GM21825 (cell line): ENCODE data around the gene SEPTIN10.

Source experiments
- ATAC-seq: cut with Tn5 transposase; IDR thresholded peaks from one replicate; pipeline ENCODE4 v1.9.1; 2021; ENCODE audit warnings: mild to moderate bottlenecking, moderate library complexity; ENCODE audit not compliant: unreplicated experiment

SEPTIN10 gene

DNA sequence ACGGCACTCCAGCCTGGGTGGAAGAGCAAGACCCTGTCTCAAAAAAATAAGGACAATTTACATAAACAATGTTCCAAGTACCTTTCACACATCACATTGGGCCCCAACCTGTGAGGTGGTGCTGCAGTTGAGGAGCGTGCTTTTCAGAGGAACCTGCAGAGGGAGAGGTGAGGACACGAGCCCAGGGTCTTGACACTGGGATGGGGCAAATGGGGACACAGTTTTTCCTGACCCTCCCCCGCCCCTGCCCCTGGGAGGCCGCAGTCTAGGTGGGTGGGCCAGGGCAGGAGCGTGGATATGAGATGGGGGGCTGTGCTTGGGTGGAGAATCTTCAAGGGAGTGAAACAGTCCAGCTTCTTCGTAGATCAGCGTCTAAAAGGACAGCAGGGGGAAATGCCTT lies 112.9 kb downstream of the SEPTIN10 start:
- ATAC-seq = no peak

DNA sequence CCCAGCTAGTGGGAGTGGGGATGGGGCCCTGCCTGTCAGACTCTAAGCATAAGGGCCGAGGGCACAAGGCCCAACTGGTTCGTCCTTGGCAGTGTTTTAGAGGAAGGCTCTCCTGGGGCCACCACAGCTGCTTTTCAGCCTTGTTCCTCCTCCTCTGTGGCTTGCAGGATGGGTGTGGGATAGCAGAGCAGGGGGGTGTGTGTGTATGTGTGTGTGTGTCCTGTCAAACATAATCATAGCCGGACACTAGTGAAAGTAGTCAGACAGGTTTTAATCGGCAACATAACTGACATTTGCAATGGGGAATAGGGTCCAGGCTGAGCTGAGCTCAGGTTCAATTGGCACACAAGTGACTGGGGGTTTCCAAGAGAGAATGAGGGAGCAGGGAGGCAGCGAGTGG lies 114.2 kb downstream of the SEPTIN10 start:
- no peak for ATAC-seq

DNA sequence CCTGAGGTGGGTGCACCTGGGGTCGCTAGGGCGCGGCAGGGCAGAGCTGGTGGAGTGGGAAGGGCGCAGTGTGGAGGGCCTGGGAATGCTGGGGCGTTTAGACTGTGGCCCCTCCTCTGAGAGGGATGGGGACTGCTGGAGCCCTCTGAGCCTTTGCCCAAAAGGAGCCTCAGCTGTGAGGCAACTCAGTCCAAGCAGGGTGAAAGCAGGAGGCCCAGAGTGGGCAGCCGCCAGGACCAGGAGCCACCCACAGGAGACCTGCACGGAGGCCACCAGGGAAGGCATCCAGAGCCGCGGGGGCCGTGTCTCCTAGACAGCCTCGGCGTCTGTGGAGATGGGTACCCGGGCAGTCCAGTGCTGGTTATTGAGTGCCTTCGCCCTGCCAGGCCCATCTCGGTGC lies 114.9 kb downstream of the SEPTIN10 start:
- no peak for ATAC-seq

DNA sequence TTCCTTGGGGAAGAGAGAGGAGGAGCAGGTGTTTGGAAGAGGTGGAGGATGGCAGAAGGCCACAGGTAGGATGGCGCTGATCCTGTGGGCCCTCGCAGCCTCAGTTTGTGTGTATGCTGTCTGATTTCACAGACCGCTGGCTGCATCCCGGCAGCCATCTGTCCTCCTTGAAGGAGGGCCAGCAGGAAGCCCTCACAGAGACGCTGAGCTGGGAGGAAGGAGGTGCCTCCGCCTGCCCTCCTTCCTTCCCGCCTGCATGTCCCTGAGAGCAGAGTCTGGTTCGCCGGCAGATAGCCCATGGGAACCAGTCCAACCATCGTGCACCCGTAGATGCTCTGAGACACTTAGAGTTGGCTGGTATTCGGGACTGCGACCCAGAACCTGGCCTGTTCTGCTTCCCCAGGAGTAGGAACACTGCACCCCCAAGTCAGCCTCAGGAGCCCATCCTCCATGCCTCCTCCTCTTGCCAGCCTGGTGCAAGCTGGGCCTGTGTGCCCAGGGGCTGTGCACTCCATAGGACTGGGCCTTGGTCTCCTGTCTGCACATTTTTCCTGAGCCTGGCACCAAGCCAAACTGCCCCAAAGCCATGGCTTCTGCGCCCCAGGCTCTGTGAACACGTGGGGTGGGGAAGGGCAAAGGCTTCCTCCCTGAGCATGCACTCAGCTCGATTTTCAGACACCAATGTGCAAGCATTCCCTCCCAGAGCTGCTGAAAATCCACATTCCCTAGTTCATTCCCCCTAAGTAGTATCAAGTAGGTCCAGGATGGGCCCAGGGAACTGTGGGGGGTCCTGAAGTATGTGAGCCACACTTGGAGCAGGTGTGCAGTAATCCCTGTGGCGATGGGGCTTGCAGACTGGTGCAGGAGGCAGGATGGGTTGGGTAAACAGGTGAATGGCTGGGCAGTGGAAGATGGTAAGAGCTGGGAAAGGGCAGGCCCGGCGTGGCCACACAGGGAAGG lies 115.6 kb downstream of the SEPTIN10 start:
- no peak for ATAC-seq

DNA sequence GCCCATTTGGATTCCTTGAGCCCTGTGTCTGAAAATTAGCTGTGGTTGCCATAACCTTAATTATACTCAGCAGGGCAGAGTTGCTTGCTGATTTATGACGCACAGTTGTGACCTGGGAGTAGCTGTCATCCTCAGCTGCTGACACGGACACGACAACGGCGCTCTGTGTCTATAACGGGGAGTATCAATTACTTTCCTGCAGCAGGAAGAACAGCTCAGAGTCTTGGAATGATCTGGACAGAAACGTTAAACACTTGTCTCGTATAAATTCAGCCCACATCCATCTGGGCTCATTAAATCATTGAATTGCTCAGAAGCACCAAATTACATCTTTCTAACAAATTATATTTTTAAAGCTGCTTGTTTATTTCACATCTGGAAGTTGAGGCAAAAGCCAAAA lies 116.3 kb downstream of the SEPTIN10 start:
- no peak for ATAC-seq

DNA sequence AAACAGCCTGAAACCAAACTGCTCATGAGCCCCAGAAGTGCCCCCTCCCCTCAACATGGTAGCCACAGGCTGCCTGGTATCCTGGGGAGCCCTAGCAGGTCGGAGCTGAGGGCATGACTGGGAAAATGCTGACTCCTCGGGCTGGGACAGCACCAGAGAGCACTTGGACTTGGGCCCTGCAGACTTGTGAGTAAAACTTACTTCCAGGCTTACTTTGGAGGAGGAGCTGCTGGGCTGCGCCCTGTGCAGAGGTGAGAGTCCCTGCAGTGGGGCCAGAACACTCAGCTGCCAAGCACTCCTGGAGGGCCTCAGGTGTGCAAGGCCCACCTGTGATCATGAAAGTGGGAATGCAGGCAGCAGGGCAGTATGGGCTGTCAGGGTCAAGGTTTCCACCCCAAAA lies 119.4 kb downstream of the SEPTIN10 start:
- no peak for ATAC-seq

DNA sequence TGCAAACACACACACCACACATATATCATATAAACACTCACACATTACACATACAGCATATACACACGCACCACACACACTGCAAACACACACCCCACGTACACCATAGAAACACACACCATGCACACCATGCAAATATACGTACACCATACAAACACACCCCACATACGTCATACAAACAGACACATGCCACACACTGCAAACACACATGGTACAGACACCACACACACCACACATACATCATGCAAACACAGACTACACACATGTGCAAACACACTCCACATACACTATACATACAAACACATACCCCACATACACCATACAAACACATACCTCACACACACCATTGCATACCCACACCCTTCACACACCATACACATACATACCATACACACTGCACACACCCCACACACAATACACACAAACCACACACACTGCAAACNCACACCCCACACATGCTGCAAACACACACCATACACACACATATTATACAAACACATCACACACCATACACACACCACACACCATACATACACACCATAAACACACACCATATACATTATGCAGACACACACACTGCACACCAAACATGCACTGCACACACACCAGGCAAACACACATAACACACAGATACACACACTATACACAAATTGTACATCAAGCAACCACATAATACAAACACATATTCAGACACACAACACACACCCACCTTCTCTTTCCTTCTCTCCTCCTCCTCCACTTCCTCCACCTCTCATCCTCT lies 120.4 kb downstream of the SEPTIN10 start:
- ATAC-seq = no peak
